ENCODE results near the gene DLG1. TPM values are rescaled to one million over a fixed set of nuclear protein-coding genes. Genes with fewer than 3 reads are reported as not detected.

The DLG1 gene
- total and polyA plus RNA-seq, 2 of the 4 experiments (the other 2 are of a cell fraction): 21.2 to 57.7 TPM

DNA sequence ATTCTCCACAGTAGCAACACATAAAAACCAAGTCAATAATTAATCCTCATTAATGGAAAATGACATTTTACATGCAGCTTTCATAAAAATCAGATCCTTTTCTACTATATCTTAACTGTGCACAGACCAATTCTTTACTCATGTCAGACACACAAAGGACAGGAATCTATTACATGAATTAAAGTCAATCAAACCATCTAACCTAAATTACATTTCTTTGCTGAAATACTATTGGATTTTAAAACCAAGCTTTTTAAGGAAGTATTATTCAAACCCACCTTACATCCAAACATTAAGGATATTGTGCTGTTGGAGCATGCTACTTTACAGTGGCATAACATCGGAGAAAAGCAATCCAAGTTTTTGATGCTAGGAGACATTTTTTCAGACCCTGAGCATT lies 72.8 kb downstream of the DLG1 start:
- Histone ChIP-seq H3K9ac (ENCODE audit: low read depth, low read length) (no peak overlapping the region), H3K23ac (ENCODE audit: low read depth, low read length) (no peak overlapping the region), H2AK5ac (ENCODE audit: low read depth, low read length) (no peak overlapping the region), H3K9me3 (ENCODE audit: control insufficient read depth, insufficient read depth, low read length) (no peaks in the 10 kb centered on the region), H2BK15ac (ENCODE audit: low read depth, low read length) (no peak overlapping the region), H2BK5ac (ENCODE audit: low read depth, low read length, poor library complexity, severe bottlenecking) (no peak overlapping the region), H4K20me1 (ENCODE audit: insufficient read depth, low read length) (peaks cover 34% of the 10 kb centered on the region), H3K27ac (ENCODE audit: insufficient read depth, low read length) (no peak overlapping the region), H2BK20ac (ENCODE audit: low read depth, low read length) (no peak overlapping the region), H2AK9ac (replicated peaks; ENCODE audit: low read depth, low read length, poor library complexity) (no peak overlapping the region), H2BK120ac (ENCODE audit: low read depth, low read length) (no peak overlapping the region), H3K9me1 (ENCODE audit: insufficient read depth, low read length) (peaks cover 5% of the 10 kb centered on the region; the same call in 1 of the 2 replicates), H3K4me2 (ENCODE audit: low read depth, low read length) (no peak overlapping the region), H3K36me3 (ENCODE audit: control insufficient read depth, insufficient read depth, low read length) (no peaks in the 10 kb centered on the region), H3K56ac (ENCODE audit: extremely low read depth, insufficient read depth, low read length) (no peak overlapping the region), H3K27me3 (ENCODE audit: control insufficient read depth, insufficient read depth, low read length) (no peaks in the 10 kb centered on the region), H4K8ac (ENCODE audit: low read depth in 2 of 2, low read length in 2 of 2) (no peak overlapping the region), H3K14ac (replicated peaks; ENCODE audit: low read depth, low read length) (no peak overlapping the region), H3K4ac (ENCODE audit: low read depth, low read length) (no peak overlapping the region), H3K4me1 (ENCODE audit: control insufficient read depth, insufficient read depth, low read length) (peaks cover 2% of the 10 kb centered on the region), H3K4me3 (ENCODE audit: insufficient read depth, low read depth, low read length) (no peak overlapping the region), H2AFZ (replicated peaks; ENCODE audit: low read length, poor library complexity) (no peak overlapping the region), H3K18ac (ENCODE audit: low read depth, low read length) (no peak overlapping the region), H3K79me1 (ENCODE audit: low read depth in 1 of 2, low read length in 2 of 2) (peaks cover 6 to 47% of the 10 kb centered on the region in 2 experiments; a peak in 3 of 4 replicates), H4K5ac (ENCODE audit: low read depth, low read length) (no peak overlapping the region), H4K91ac (ENCODE audit: insufficient read depth, low read depth, low read length) (no peak overlapping the region)
- ATAC-seq (ENCODE audit: low read depth) (no peak), DNase-seq (no peak)
- CTCF ChIA-PET: no interaction called here
- intact Hi-C loops (cut with micrococcal nuclease): no loop called here
- POLR2A ChIA-PET (ENCODE audit: unreplicated experiment): no interaction called here
- BruUV-seq (replicated peaks): no TSS peak
- no CpG with 5 or more reads among the region's 1 CpG for WGBS, 2 experiments (ENCODE audit: extremely low coverage in 2 of 2, insufficient read length in 1 of 2)
- dilution Hi-C loops (cut with HindIII; ENCODE audit: low sequenced_read_pairs, unreplicated experiment): no loop called here
- in situ Hi-C loops (cut with MboI; ENCODE audit: low sequenced_read_pairs): no loop called here
- TF ChIP-seq RFX5 (IDR thresholded peaks at IDR 0.05; ENCODE audit: low read depth, low read length): no peak
- TF ChIP-seq RAD21 (IDR thresholded peaks at IDR 0.05; ENCODE audit: low read length): no peak
- TF ChIP-seq CEBPB (IDR thresholded peaks at IDR 0.05; ENCODE audit: low read depth, low read length): no peak
- TF ChIP-seq, protein P1, sequence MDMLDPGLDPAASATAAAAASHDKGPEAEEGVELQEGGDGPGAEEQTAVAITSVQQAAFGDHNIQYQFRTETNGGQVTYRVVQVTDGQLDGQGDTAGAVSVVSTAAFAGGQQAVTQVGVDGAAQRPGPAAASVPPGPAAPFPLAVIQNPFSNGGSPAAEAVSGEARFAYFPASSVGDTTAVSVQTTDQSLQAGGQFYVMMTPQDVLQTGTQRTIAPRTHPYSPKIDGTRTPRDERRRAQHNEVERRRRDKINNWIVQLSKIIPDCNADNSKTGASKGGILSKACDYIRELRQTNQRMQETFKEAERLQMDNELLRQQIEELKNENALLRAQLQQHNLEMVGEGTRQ (IDR thresholded peaks at IDR 0.05; ENCODE audit: low read depth, low read length): no peak
- no peak for TF ChIP-seq RCOR1 (IDR thresholded peaks at IDR 0.05; ENCODE audit: insufficient replicate concordance, low read length)
- no peak for TF ChIP-seq CHD1 (IDR thresholded peaks at IDR 0.05; ENCODE audit: low read depth, low read length)
- no peak for TF ChIP-seq FOS (IDR thresholded peaks at IDR 0.05; ENCODE audit: low read depth, low read length)
- no peak for TF ChIP-seq MAZ (IDR thresholded peaks at IDR 0.05; ENCODE audit: borderline replicate concordance, low read depth, low read length)
- no peak for TF ChIP-seq NFE2L2 (IDR thresholded peaks at IDR 0.05; ENCODE audit: low read depth, low read length)
- TF ChIP-seq, protein P2, sequence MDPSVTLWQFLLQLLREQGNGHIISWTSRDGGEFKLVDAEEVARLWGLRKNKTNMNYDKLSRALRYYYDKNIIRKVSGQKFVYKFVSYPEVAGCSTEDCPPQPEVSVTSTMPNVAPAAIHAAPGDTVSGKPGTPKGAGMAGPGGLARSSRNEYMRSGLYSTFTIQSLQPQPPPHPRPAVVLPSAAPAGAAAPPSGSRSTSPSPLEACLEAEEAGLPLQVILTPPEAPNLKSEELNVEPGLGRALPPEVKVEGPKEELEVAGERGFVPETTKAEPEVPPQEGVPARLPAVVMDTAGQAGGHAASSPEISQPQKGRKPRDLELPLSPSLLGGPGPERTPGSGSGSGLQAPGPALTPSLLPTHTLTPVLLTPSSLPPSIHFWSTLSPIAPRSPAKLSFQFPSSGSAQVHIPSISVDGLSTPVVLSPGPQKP (IDR thresholded peaks at IDR 0.05; ENCODE audit: borderline replicate concordance, low read depth, low read length): no peak
- TF ChIP-seq MXI1 (IDR thresholded peaks at IDR 0.05; ENCODE audit: borderline replicate concordance, low read depth, low read length): no peak
- TF ChIP-seq, protein P3, sequence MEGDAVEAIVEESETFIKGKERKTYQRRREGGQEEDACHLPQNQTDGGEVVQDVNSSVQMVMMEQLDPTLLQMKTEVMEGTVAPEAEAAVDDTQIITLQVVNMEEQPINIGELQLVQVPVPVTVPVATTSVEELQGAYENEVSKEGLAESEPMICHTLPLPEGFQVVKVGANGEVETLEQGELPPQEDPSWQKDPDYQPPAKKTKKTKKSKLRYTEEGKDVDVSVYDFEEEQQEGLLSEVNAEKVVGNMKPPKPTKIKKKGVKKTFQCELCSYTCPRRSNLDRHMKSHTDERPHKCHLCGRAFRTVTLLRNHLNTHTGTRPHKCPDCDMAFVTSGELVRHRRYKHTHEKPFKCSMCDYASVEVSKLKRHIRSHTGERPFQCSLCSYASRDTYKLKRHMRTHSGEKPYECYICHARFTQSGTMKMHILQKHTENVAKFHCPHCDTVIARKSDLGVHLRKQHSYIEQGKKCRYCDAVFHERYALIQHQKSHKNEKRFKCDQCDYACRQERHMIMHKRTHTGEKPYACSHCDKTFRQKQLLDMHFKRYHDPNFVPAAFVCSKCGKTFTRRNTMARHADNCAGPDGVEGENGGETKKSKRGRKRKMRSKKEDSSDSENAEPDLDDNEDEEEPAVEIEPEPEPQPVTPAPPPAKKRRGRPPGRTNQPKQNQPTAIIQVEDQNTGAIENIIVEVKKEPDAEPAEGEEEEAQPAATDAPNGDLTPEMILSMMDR (conservative IDR thresholded peaks at IDR 0.05; ENCODE audit: low read depth, low read length): no peak
- no peak for TF ChIP-seq MAFK (IDR thresholded peaks at IDR 0.05; ENCODE audit: low read depth, low read length)
- no peak for TF ChIP-seq POLR2A (IDR thresholded peaks at IDR 0.05; ENCODE audit: low read depth, low read length)
- no peak for TF ChIP-seq SMC3 (IDR thresholded peaks at IDR 0.05; ENCODE audit: low read depth, low read length)

Data from IMR-90 (cell line).